Spleen (tissue), 7 donors: Measurements from ENCODE around the gene SLC25A20.

ENCODE experiments used
- POLR2A ChIP-seq, 3 donors: fragments of 450-650 bp; IDR thresholded peaks; one replicate each; pipeline ENCODE4 v1.5.1; 2017; ENCODE audit warnings: antibody characterized with exemption in 3 of 3, mild to moderate bottlenecking in 1 of 3
- POLR2AphosphoS5 ChIP-seq, 3 donors: sonication (generic); formaldehyde crosslinking; IDR thresholded peaks; one replicate each; pipeline ENCODE4 v1.5.1; 2017; ENCODE audit warnings: antibody characterized with exemption in 3 of 3
- TF ChIP-seq, protein P1 (sequence below), 11 experiments: fragments of 200-600 bp in 7 of 11; fragments of 450-650 bp in 4 of 11; sonication (generic) in 4 of 11; IDR thresholded peaks in 8 of 11; conservative IDR thresholded peaks in 3 of 11; 1 replicate in 7 of 11; 2 replicates in 4 of 11; pipeline versions ENCODE4 v1.4.0 to v1.8.0; 2016 to 2021; ENCODE audit warnings: antibody characterized with exemption in 11 of 11, inconsistent platforms in 4 of 11, mild to moderate bottlenecking in 1 of 11
- donor health status: DM: no; HTN: no; CAD: no; lungs with moderate emphysema.
- donor health status: DM: no; HTN: no; CAD: no.
- donor health status: DM: no; HTN: no; CAD: no.

DNA sequence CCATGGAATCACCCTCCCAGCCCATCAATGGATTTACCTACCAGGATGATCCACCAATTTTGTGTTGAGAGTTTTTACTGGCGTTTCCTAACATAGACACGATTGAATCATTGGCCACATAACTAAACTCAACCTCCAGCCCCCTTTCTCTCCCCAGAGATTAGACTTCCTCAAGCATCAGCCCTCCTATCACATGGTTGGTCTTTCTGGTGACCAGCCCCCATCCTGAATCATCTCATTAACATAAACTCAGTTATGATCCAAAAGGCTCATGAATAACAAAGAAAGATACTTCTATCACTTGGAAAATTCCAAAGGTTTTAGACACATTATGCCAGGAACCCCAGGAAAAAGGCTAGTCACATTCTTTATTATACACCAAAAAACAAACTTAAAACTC lies 72.2 kb downstream of the SLC25A20 start:
- no peak for TF ChIP-seq POLR2A (IDR thresholded peaks at IDR 0.05)
- no peak for TF ChIP-seq POLR2AphosphoS5 (IDR thresholded peaks at IDR 0.05)
- TF ChIP-seq, protein P1, sequence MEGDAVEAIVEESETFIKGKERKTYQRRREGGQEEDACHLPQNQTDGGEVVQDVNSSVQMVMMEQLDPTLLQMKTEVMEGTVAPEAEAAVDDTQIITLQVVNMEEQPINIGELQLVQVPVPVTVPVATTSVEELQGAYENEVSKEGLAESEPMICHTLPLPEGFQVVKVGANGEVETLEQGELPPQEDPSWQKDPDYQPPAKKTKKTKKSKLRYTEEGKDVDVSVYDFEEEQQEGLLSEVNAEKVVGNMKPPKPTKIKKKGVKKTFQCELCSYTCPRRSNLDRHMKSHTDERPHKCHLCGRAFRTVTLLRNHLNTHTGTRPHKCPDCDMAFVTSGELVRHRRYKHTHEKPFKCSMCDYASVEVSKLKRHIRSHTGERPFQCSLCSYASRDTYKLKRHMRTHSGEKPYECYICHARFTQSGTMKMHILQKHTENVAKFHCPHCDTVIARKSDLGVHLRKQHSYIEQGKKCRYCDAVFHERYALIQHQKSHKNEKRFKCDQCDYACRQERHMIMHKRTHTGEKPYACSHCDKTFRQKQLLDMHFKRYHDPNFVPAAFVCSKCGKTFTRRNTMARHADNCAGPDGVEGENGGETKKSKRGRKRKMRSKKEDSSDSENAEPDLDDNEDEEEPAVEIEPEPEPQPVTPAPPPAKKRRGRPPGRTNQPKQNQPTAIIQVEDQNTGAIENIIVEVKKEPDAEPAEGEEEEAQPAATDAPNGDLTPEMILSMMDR (IDR thresholded peaks at IDR 0.05 in 8 of 11, conservative IDR thresholded peaks at IDR 0.05 in 3 of 11), result no peak
